HEK293 (cell line): Measurements from ENCODE around the gene TRAK1.

ENCODE experiments used
- HIC1 ChIP-seq: fragments of 450-650 bp; formaldehyde crosslinking; IDR thresholded peaks from 2 replicates; pipeline ENCODE4 v1.5.1; 2016; ENCODE audit warnings: missing biosample characterization, missing genetic modification characterization
- PBX3 ChIP-seq: sonication (generic); formaldehyde crosslinking; IDR thresholded peaks from 2 replicates; pipeline ENCODE4 v1.8.1; 2022; ENCODE audit warnings: mild to moderate bottlenecking, moderate library complexity, missing genetic modification reagents
- SALL2 ChIP-seq: fragments of 450-650 bp; formaldehyde crosslinking; IDR thresholded peaks from 2 replicates; pipeline ENCODE4 v1.5.0; 2017; ENCODE audit warnings: missing biosample characterization, mild to moderate bottlenecking, missing genetic modification characterization, borderline replicate concordance
- YY1 ChIP-seq: fragments of 450-650 bp; formaldehyde crosslinking; IDR thresholded peaks from 2 replicates; pipeline ENCODE4 v1.5.1; 2018; ENCODE audit warnings: missing biosample characterization, missing genetic modification characterization
- ZBTB20 ChIP-seq: fragments of 450-650 bp; formaldehyde crosslinking; IDR thresholded peaks from 2 replicates; pipeline ENCODE4 v1.5.1; 2016; ENCODE audit warnings: missing biosample characterization, missing genetic modification characterization
- ZFP3 ChIP-seq: fragments of 450-650 bp; formaldehyde crosslinking; IDR thresholded peaks from 2 replicates; pipeline ENCODE4 v1.5.1; 2016; ENCODE audit warnings: low read depth, missing biosample characterization, missing genetic modification characterization
- ZNF274 ChIP-seq, 2 experiments: fragments of 200-500 bp in 1 of 2; fragments of 450-650 bp in 1 of 2; sonication (Bioruptor generic) in 1 of 2; formaldehyde crosslinking in 1 of 2; IDR thresholded peaks; 2 replicates each; pipeline versions ENCODE4 v1.5.1 to v1.6.1; 2014 to 2016; ENCODE audit warnings: borderline replicate concordance in 1 of 2, inconsistent platforms in 1 of 2, low read length in 1 of 2, missing biosample characterization in 1 of 2, missing genetic modification characterization in 1 of 2
- ZNF350 ChIP-seq: fragments of 450-650 bp; formaldehyde crosslinking; IDR thresholded peaks from 2 replicates; pipeline ENCODE4 v1.5.0; 2017; ENCODE audit warnings: missing biosample characterization, mild to moderate bottlenecking, missing genetic modification characterization
- ZNF677 ChIP-seq: fragments of 450-650 bp; IDR thresholded peaks from 2 replicates; pipeline ENCODE4 v1.5.0; 2018; ENCODE audit warnings: missing biosample characterization, mild to moderate bottlenecking, missing genetic modification characterization, moderate library complexity
- ZNF777 ChIP-seq: fragments of 450-650 bp; formaldehyde crosslinking; IDR thresholded peaks from 2 replicates; pipeline ENCODE4 v1.5.1; 2017; ENCODE audit warnings: missing biosample characterization, missing genetic modification characterization, borderline replicate concordance
- ZSCAN18 ChIP-seq: fragments of 450-650 bp; formaldehyde crosslinking; IDR thresholded peaks from 2 replicates; pipeline ENCODE4 v1.5.1; 2016; ENCODE audit warnings: missing biosample characterization, missing genetic modification characterization
- TF ChIP-seq, protein P1 (sequence below): fragments of 450-650 bp; formaldehyde crosslinking; IDR thresholded peaks from 2 replicates; pipeline ENCODE4 v1.5.1; 2016; ENCODE audit warnings: missing biosample characterization, missing genetic modification characterization
- TF ChIP-seq, protein P2 (sequence below): fragments of 450-650 bp; formaldehyde crosslinking; IDR thresholded peaks from 2 replicates; pipeline ENCODE4 v1.5.1; 2016; ENCODE audit warnings: missing biosample characterization, missing genetic modification characterization, borderline replicate concordance
- TF ChIP-seq, protein P3 (sequence below): fragments of 450-650 bp; formaldehyde crosslinking; IDR thresholded peaks from 2 replicates; pipeline ENCODE4 v1.5.1; 2016; ENCODE audit warnings: missing biosample characterization, missing genetic modification characterization

DNA sequence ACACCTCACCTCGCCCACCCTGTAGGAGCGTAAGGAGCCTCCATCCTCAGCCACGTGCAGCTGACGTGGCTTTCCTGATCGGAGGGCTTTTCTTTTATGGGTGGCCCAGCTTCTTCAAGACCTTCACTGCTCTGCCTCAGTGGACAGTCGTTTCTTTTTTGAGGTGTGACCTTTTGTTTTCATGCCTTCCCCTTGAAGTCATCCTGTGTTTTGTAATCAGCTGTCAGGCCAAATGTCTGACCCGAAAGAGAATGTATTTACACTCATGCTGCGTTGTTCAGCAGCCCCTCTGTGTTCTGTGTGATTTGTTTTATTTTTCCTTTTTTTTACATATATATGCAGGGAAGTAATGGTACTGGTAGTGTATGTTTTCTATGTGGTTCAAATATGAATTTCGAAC, 133.0 kb downstream of the TRAK1 start:
- TF ChIP-seq, protein P1, sequence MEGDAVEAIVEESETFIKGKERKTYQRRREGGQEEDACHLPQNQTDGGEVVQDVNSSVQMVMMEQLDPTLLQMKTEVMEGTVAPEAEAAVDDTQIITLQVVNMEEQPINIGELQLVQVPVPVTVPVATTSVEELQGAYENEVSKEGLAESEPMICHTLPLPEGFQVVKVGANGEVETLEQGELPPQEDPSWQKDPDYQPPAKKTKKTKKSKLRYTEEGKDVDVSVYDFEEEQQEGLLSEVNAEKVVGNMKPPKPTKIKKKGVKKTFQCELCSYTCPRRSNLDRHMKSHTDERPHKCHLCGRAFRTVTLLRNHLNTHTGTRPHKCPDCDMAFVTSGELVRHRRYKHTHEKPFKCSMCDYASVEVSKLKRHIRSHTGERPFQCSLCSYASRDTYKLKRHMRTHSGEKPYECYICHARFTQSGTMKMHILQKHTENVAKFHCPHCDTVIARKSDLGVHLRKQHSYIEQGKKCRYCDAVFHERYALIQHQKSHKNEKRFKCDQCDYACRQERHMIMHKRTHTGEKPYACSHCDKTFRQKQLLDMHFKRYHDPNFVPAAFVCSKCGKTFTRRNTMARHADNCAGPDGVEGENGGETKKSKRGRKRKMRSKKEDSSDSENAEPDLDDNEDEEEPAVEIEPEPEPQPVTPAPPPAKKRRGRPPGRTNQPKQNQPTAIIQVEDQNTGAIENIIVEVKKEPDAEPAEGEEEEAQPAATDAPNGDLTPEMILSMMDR (tag by site-specific recombination): no peak
- no peak for TF ChIP-seq ZNF350 (tag by site-specific recombination)
- no peak for TF ChIP-seq ZBTB20 (tag by site-specific recombination)
- no peak for TF ChIP-seq ZNF274 (IDR thresholded peaks at IDR 0.05; ENCODE audit: low read length)
- no peak for TF ChIP-seq ZNF274 (tag by site-specific recombination; IDR thresholded peaks at IDR 0.05; ENCODE audit: borderline replicate concordance)
- TF ChIP-seq ZNF777 (tag by site-specific recombination): no peak
- TF ChIP-seq HIC1 (tag by site-specific recombination): no peak
- TF ChIP-seq SALL2 (tag by site-specific recombination): no peak
- TF ChIP-seq, protein P2, sequence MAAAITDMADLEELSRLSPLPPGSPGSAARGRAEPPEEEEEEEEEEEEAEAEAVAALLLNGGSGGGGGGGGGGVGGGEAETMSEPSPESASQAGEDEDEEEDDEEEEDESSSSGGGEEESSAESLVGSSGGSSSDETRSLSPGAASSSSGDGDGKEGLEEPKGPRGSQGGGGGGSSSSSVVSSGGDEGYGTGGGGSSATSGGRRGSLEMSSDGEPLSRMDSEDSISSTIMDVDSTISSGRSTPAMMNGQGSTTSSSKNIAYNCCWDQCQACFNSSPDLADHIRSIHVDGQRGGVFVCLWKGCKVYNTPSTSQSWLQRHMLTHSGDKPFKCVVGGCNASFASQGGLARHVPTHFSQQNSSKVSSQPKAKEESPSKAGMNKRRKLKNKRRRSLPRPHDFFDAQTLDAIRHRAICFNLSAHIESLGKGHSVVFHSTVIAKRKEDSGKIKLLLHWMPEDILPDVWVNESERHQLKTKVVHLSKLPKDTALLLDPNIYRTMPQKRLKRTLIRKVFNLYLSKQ (tag by site-specific recombination): no peak
- TF ChIP-seq PBX3 (CRISPR knock-in tag): no peak
- TF ChIP-seq ZFP3: no peak
- TF ChIP-seq ZNF677: no peak
- no peak for TF ChIP-seq YY1
- TF ChIP-seq, protein P3, sequence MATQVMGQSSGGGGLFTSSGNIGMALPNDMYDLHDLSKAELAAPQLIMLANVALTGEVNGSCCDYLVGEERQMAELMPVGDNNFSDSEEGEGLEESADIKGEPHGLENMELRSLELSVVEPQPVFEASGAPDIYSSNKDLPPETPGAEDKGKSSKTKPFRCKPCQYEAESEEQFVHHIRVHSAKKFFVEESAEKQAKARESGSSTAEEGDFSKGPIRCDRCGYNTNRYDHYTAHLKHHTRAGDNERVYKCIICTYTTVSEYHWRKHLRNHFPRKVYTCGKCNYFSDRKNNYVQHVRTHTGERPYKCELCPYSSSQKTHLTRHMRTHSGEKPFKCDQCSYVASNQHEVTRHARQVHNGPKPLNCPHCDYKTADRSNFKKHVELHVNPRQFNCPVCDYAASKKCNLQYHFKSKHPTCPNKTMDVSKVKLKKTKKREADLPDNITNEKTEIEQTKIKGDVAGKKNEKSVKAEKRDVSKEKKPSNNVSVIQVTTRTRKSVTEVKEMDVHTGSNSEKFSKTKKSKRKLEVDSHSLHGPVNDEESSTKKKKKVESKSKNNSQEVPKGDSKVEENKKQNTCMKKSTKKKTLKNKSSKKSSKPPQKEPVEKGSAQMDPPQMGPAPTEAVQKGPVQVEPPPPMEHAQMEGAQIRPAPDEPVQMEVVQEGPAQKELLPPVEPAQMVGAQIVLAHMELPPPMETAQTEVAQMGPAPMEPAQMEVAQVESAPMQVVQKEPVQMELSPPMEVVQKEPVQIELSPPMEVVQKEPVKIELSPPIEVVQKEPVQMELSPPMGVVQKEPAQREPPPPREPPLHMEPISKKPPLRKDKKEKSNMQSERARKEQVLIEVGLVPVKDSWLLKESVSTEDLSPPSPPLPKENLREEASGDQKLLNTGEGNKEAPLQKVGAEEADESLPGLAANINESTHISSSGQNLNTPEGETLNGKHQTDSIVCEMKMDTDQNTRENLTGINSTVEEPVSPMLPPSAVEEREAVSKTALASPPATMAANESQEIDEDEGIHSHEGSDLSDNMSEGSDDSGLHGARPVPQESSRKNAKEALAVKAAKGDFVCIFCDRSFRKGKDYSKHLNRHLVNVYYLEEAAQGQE: no peak
- no peak for TF ChIP-seq ZSCAN18 (tag by site-specific recombination)
